Transverse colon (tissue), 4 donors: ENCODE measurements around the gene GALNT18.

Experiments
- EP300 ChIP-seq: sonication (generic); formaldehyde crosslinking; IDR thresholded peaks from one replicate; pipeline ENCODE4 v1.6.1; 2017; ENCODE audit warnings: antibody characterized with exemption, low read depth
- POLR2A ChIP-seq: fragments of 450-650 bp; IDR thresholded peaks from one replicate; pipeline ENCODE4 v1.6.1; 2016; ENCODE audit warnings: antibody characterized with exemption, mild to moderate bottlenecking, moderate library complexity
- POLR2AphosphoS5 ChIP-seq, 3 donors: sonication (generic); formaldehyde crosslinking; IDR thresholded peaks; one replicate each; pipeline ENCODE4 v1.6.1; 2016; ENCODE audit warnings: antibody characterized with exemption in 3 of 3
- TF ChIP-seq, protein P1 (sequence below), 5 experiments: fragments of 200-600 bp in 3 of 5; fragments of 450-650 bp in 2 of 5; sonication (generic) in 3 of 5; IDR thresholded peaks; 1 replicate in 2 of 5; 2 replicates in 3 of 5; pipeline ENCODE4 v1.5.1; 2016 to 2017; ENCODE audit warnings: antibody characterized with exemption in 5 of 5, inconsistent platforms in 3 of 5, mild to moderate bottlenecking in 2 of 5, moderate library complexity in 1 of 5

GRCh38 chr11:11661326-11662040, 39.7 kb upstream of the GALNT18 start:
- TF ChIP-seq, protein P1, sequence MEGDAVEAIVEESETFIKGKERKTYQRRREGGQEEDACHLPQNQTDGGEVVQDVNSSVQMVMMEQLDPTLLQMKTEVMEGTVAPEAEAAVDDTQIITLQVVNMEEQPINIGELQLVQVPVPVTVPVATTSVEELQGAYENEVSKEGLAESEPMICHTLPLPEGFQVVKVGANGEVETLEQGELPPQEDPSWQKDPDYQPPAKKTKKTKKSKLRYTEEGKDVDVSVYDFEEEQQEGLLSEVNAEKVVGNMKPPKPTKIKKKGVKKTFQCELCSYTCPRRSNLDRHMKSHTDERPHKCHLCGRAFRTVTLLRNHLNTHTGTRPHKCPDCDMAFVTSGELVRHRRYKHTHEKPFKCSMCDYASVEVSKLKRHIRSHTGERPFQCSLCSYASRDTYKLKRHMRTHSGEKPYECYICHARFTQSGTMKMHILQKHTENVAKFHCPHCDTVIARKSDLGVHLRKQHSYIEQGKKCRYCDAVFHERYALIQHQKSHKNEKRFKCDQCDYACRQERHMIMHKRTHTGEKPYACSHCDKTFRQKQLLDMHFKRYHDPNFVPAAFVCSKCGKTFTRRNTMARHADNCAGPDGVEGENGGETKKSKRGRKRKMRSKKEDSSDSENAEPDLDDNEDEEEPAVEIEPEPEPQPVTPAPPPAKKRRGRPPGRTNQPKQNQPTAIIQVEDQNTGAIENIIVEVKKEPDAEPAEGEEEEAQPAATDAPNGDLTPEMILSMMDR (IDR thresholded peaks at IDR 0.05): no peak
- no peak for TF ChIP-seq EP300
- no peak for TF ChIP-seq POLR2AphosphoS5 (IDR thresholded peaks at IDR 0.05)
- no peak for TF ChIP-seq POLR2A
